HG03159 (cell line): Measurements from ENCODE around the gene RAPGEF1.

ENCODE experiments used
- ATAC-seq: cut with Tn5 transposase; IDR thresholded peaks from one replicate; pipeline ENCODE4 v1.9.1; 2021; ENCODE audit warnings: mild to moderate bottlenecking, moderate library complexity; ENCODE audit not compliant: unreplicated experiment

Gene RAPGEF1

DNA sequence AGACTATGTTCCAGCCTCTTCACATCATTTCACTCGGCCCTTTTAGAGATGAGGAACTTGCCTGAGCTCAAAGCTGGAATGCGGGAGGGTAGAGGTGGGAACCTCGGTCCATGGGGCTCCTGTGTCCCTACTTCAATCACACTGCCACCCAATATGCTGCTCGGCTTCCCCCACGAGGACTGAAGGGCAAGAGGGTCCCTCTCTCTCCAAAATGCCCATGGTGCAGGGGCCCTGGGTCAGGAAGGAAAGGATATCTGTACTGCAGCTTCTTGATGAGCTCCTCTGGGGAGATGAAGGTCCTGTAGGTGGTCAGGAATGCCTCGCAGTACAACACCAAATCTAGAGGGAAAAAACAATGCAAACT is 148.0 kb downstream of the RAPGEF1 start:
- no peak for ATAC-seq

DNA sequence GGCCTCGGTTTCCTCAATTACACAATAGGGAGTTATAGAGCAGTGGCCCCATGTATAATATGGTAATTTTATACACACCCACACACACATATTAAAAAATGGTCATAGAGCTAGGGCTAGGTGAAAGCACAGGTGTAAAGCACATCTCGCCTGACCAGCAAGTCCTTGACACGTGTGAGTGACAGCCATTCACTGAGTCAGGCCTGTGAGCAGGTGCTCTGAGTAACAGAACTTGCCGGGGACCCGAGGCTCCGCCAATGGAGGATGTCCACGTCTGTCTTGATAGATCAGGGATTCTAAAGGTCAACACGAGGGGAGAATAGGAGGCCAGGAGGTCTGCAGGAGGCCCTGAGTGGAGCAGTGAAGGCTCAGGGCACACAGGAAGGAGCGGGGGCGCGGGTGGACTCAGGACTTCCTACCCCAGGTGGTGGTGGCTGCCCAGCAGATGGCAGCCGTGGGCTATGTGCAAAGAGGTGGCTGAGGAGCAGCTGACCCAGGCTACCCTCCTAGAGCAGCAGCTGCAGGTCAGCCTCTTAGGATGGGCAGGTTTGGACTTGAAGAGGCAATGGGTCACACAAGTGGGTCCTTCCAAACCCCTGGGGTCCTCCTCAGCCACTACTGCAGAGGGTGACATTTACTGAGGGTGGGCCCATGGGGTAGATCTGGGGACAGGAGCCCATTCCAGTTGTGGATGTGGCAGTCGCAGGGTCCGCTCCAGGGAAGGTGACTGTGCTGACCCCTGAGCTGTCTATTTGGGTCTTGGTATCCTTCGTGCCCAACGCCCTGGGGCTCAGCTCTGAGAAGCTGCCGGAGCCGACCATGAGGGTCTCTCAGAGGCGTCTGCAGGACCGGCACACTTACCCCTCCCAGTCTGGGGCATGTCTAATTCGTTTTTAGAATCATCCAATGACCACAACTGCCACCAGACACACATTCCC is 148.7 kb downstream of the RAPGEF1 start:
- ATAC-seq, result no peak

DNA sequence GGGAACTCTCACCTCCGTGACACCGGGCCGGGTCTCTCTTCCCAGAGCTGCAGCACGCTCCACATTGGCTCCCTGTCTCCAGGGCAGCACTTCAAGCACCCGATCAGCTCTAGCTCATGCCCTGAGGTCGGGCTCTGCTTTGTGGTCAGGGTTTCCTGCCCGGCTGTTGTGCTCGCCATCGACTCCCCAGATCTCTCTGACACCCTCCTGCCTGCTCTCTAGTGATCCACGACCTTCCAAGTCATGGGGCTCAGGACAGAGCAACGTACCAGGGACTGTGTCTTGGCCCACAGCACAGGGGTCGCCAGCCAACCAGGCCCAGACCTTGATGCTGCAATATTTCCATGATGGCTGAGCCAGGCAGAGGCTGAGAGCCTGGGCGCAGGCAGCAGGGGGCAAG is 149.4 kb downstream of the RAPGEF1 start:
- no peak for ATAC-seq

DNA sequence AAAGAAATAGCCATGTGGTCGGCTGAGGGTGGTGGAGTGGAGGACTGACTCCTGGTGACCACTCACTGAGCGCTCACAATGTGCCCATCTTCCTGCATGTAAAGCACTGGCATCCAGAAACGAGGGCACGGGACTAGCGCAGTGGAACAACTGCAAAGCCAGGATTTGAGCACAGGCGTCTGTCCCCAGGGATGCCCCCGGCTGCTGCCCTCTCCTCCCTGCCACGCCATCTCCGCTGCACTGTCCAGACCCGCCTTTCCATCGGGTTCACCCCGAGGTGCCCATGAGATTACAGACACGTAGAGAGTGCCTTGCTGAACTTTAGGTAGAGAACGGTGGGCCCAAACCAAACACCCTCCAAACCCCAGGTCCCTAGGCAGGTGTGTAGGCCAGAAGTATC is 149.9 kb downstream of the RAPGEF1 start:
- no peak for ATAC-seq

DNA sequence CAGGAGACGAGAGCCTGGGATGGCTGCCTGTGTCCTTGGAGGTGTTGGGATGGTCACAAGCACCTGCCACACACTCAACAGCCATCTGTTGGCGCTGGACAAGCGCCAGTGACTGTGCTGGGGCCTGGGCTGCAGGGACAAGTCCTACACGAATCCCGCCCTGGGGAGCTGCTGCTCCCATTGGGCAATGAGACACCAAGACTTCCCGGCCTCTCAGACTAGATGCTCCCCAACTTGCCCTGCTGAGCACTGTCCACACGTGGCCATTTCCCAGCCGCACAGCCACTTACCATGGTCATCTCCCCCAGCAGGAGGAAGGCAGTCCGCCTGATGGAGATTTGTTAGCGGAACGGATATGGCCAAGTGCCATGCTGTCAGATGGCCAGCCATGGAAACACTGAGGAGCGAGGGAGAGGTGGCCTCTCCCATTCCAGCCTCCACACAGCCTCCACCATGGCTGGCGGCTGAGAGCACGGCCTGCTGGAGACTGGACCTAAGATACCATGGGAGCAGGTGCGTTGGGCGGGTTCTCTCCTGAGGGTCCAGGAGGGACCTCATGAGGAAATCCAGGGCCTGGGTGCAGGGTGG is 150.7 kb downstream of the RAPGEF1 start:
- no peak for ATAC-seq

DNA sequence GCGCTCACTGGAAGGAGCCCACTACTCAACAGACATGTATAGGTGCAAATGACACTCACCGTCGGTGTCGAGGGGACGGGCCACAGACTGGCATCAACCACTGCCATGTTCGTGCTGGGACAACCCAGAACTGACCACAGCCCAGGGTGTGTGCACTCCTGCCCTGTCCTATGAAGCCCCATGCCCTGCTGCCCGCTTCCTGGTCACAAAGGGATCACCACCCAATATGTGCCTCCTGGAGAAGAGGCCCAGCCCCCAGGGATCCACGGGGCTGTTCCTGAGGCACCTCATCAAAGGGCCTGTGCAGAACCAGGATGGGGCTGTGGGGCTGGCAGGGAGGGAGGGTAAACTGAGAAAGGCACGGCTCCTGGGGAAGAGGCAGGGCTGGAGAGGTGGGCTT is 151.5 kb downstream of the RAPGEF1 start:
- no peak for ATAC-seq

DNA sequence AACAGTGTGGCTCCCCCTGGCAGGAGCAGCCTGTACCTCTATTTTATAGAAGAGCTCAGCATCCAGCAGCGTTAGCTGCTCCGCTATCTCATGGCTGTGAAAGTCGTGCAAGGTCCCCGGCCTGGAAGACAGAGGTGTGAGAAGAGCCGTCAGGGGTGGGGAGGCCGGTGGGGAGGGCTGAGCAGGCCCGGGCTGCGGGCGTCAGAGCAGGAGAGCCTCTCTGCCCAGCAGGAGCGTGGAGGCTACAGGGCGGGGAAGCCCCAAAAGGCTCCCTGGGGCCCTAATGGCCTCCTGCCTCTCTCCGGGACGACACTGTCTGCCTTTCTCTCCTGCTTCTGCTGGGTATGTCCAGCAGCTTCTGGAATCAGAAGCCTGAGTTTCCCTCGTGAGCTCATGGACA is 152.0 kb downstream of the RAPGEF1 start:
- ATAC-seq, result no peak

DNA sequence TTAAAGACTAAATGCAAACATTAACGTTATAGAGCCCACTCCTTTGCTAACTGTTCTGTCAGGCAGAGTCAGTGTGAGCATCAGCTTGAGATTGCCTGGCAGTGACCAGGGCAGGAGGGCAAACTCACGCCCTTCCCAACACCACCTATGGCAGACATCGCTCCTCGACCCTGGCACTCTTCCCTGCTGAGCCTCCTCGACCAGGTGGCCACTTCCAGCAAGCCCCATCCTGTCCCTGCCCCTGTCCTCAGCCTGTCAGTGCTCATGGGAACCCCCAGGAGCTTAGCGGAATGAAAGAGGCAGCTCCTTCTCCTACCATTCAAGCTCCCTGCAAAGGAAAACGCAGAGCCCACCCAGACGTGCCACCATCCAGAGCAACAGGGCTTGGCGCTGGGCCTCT is 152.5 kb downstream of the RAPGEF1 start:
- ATAC-seq, result no peak

DNA sequence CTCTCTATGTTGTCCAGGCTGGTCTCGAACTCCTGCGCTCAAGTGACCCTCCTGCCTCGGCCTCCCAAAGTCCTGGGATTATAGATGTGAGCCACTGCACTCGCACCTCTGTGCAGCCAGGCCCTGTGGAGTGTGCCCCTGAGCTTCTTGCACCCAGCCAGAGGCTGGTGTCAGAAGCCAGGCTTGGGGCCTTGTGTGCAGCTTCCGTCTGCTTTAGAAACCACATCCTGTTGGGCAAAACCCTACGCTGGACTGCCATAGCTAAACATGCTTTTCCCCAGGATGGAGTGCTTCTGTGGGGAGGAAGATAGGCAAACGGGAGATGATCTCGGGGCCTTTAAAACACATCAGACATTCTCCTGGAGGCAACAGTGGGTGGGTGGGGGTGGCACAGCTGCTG is 154.5 kb downstream of the RAPGEF1 start:
- ATAC-seq, result no peak

DNA sequence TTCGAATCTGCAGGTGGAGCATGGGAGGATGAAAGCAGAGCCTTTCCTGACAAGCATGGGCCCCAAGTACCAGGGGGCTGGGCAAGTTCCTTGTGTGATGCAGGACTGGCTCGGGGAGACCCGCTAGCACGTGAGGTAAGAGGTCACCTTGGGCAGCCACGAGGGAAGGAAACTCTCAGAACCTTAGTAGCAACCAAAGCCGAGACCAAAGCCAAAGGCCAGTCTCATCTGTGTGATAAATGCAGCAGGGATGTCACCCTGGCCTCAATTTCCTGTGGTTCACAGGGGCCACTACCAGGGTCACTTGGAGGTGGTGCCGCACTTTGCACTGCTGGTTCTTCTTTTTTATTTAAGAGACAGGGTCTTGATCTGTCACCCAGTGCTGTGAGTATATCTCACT is 155.0 kb downstream of the RAPGEF1 start:
- ATAC-seq, result no peak

DNA sequence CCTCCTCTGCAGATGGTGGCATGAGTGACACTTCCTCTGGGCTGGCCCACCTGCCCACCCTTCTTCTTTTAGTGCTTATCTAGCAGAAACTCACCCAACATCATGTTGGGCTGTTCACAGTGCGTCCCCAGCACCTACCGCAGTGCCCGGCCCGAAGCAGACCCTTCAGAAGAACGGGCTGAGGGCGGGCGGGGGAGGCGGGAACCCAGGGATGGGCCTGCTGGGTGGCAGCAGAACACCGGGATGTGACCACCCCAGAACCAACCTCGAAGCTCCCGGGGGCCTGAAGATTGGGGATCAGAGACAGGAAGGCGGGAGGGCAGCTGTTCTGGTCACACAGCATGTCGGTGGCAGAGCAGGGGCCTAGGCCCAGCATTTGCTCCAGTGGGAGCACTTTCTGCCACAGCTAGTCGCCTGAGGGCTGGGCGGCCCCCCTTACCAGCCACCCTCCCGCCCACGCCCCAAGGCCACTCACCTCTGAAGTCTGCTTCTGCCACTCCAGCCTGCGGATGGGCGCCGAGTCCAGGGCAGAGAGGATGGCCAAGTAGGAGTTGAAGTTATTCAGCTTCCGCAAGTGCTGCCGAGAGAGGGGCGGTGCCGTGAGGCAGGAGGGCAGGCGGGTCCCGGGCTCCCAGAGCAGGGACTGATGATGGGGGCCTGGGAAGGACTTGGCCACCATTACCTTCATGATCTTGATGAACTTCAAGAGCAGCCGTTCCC is 155.9 kb downstream of the RAPGEF1 start:
- ATAC-seq, result no peak

DNA sequence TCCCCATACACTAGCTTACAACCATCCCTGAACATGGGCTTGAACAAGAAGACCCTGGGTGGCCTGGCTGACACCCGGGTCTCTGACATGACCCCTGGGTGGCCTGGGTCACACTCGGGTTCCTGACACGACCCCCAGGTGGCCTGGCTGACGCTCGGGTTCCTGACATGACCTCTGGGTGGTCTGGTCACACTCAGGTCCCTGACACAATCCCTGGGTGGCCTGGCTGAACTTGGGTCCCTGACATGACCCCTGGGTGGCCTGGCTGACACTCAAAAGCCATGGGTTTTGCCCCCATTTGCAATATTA is 156.6 kb downstream of the RAPGEF1 start:
- ATAC-seq, result no peak

DNA sequence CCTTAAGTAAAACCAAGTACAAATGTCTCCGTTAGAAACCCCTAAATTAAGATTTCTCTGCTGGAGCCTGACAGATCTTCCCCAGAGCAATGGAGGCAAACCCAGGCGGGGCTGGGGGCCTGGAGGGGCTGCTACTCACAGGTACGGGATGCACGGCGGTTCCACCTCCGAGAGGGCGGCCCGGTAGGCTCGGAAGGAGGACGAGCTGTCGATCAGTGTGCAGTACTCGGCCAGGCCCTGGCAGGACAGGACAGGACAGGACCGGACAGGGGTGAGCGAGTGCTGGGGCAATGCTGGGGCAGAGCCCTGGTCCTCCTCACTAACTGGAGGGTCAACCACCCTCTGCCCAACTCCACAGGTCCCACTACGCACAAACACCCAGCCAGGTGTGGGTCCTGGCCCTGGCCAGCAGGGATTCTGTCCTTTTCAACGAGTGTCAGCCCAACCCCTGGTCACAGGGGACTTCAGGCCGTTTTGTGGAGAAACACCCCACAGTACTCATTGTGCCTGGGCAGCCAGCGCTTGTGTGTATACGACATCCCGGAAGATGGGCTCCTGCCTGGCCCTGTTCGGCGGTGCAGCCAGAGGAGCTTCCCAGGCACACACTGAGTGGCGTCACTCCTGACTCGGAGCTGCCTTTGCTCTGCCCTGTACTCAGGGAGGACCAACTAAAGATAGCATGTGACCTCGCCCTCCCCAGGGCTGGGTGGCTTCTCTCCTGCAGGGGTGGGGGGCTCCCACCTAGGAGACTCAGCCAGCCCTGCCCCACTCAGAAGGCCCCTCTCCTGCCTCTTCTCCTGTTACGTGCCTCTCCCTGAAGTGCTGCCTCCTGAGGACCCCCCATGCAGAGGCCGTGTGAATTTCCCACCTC is 157.2 kb downstream of the RAPGEF1 start:
- no peak for ATAC-seq

DNA sequence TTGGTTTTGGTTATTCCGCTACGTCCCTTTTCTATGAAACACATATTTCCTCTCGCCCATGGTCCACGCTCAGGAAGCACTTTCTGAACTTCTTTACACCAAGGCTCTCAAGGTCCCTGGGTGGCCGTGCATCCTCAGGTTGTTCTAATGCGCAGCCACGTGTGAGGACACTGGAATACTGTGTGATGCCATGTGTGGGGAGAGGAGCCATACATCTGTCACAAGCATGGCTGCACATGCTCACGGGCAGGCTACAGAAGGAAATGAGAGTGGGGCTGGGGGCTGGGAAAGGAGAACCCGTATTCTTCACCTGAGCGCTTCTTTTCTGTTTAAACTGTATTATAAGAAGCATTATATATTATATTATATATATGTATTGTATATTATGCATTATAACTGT is 157.8 kb downstream of the RAPGEF1 start:
- no peak for ATAC-seq

DNA sequence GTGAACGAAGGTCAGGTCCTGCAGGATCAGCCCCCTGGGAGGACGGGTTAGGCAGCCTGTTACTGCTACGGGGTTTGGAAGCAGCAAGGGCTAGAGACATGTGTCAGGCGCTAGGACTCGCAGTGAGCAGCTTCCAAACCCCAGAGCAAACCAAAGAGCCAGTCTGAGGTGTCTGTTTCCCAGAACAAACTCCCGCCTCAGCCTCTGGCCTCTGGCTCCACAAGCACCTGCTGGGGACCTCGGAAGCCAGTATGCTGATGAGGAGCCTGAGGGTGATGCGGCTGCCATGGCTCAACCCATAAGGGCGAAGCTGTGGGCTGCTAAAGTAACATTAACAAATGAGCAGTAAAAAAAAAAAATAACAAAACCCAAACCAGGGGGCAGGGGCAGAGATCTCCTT is 159.5 kb downstream of the RAPGEF1 start:
- no peak for ATAC-seq

DNA sequence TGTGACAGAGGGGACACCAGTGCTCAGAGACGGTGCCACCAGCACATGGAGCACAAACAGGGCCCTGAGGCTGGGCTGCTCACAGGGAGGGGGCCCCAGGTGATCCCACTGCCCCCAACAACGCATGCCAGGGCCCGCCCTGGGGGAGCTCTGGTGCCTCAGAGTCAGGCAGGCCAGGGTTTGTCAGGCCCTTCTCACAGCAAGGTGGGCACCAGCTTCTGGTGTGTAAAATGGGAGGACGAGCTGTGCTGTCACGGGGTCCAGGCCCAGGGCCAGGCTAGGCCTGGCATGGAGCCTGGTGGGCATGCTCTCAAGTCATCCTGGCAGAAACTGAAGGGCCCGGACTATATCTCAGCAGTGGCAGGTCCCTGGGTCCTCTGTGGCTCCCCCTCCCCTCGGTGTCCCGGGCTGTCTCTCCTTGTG is 160.1 kb downstream of the RAPGEF1 start:
- no peak for ATAC-seq

DNA sequence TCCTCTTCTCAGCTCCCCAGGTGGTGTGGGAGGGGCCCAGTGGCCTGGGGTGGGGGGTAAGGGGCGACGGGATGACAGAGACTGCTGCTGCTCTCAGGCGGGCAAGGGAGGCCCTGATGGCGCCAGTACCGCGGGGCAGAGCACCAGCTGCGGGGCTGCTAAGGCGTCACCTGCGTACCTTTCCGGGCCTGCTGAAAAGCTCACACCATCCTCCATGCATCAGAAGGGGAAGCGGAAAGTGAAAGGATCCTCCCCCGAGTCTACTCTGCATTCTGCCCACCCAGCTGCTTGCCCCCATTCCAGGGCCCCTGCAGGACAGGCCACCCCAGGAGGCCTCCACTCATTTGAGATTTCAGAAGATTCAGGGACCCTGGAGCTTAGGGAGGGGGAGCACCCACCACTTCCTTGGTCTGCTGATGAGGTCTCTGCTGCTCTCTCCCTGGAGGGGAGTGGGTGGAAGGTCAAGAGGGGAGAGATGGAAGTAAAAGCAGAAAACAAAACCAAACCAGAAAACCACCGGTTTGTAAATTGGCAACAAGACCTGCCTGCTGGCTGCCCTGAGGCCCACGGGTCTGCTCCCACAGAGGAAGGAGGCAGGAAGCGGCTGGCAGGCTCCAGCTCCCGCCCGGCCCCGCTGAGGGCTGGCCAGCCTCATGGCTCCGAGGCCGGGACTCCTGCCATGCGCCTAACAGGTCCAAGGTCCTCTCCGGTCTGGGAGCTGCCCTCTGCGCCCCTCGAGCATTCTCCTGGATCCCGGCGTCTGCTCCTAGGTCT is 161.0 kb downstream of the RAPGEF1 start:
- ATAC-seq, result no peak

DNA sequence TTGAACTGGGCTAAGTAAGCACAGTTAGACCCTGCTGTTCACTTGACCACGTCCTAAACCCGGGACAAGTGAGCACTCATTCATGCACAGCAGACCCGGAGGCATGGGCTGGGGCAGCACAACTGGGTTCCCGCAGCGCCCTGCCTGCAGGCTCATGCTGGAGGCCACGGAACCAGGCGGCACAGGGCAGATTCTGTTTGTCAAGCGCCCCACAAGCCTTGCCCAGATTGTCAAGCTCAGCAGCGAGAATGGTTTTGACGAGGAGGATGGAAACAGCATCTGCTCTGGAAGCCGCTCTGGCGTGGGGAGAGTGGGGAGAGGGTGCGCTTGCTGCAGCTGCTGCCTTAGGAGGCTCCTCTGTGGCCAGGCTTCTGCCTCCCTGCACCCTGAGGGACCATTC is 161.9 kb downstream of the RAPGEF1 start:
- no peak for ATAC-seq

DNA sequence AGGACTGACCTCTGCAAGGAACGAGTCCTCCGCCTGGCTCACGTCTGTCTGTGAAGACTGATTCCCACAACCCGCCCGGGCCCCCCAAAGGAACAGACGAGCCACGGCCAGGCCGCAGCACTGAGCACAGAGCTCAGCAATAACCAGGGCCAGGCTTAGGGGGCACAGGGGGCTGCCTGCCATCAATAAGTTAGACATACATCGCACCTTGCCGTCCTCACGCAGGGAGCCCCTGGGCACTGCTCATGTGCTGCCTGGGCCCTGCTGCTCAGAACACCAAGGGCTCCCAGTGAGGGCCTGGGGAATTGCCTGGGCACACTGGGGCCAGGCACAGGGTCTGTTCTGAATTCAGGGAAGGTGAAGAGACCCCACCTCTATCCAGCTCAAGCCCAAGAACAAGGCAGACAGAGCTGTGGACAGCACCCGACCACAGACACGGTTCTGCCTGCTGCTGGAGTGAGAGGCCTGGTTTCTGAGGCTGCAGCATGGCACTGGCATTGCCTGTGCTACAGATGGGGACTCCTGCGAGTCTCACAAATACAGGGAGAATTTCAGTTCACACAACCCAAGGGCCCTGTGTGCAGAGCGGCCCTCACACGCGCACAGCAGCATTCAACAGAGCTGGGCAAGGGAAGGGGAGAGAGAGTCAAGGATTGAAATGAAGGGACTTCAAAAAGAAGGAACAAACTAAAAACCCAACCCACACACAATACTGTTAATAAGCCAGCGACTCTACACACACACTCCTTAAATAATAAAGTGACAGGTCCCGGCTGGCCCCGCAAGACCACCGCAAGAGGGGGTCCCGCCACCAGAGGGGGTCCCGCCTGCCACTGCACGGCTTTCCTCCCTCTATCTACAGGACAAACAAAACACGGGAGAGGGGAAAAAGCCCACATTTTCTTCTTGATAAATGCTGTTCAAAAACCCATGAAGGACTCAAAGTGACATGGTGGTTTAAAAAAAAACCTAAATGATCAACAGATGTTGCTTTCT is 162.6 kb downstream of the RAPGEF1 start:
- no peak for ATAC-seq
